Activated CD4-positive, alpha-beta memory T cell treated with anti-CD3 and anti-CD28 coated beads for 36 hours (primary cell): Measurements from ENCODE around the gene NOS1AP. TPM values are rescaled to one million over a fixed set of nuclear protein-coding genes. Genes with fewer than 3 reads are reported as not detected.

ENCODE experiments used
- CTCF ChIA-PET: fragments of 350-600 bp; sonication (Branson Sonifier 250); formaldehyde crosslinking; loops from one replicate; lab custom pipeline; 2021; ENCODE audit warnings: antibody characterized with exemption, inconsistent platforms; lab: Charles Lee
- POLR2A ChIA-PET: fragments of 350-600 bp; sonication (Branson Sonifier 250); formaldehyde crosslinking; loops from one replicate; lab custom pipeline; 2021; ENCODE audit warnings: antibody characterized with exemption; lab: Charles Lee
- DNase-seq: peaks from one replicate; pipeline ENCODE4 v3.0.0-alpha.2; 2020
- H3K27ac Mint-ChIP-seq: one replicate; pipeline ENCODE4 v1.8.0; 2021; ENCODE audit warnings: mixed read lengths
- H3K27me3 Mint-ChIP-seq: one replicate; pipeline ENCODE4 v1.8.0; 2021; ENCODE audit warnings: mixed read lengths
- H3K36me3 Mint-ChIP-seq: one replicate; pipeline ENCODE4 v1.8.0; 2021; ENCODE audit warnings: mixed read lengths
- H3K4me1 Mint-ChIP-seq: one replicate; pipeline ENCODE4 v1.8.0; 2021; ENCODE audit warnings: low read depth, mixed read lengths
- H3K4me3 Mint-ChIP-seq: one replicate; pipeline ENCODE4 v1.8.0; 2021; ENCODE audit warnings: mild to moderate bottlenecking, mixed read lengths
- H3K9me3 Mint-ChIP-seq: one replicate; pipeline ENCODE4 v1.8.0; 2021; ENCODE audit warnings: mixed read lengths
- intact Hi-C: fragments of 100-400 bp; cut with micrococcal nuclease; formaldehyde crosslinking; loops from one replicate; pipeline ENCODE4 v1.15.1; 2023
- total RNA-seq, 2 experiments: library from RNA; stranded (reverse); gene quantifications; one replicate each; pipeline ENCODE4 v1.2.3, GENCODE V29; 2021

The NOS1AP gene
- under 1 TPM in 1 of 2 experiments, not detected in 1; 0.12 TPM for total RNA-seq

GRCh38 chr1:162069334-162070093 is at the start of gene NOS1AP:
Gene NOS1AP, plus strand, starts transcription at chr1:162069691. Its CDS starts 487 bp downstream, at chr1:162070178.
- intact Hi-C loops: no loop called here
- DNase-seq: peak; percentile 84
- H3K27ac Mint-ChIP-seq: no peak within 1 kb of the TSS
- peaks cover 9% of the 10 kb centered on the region for H3K4me1 Mint-ChIP-seq
- peak within 1 kb of the TSS; percentile 73 for H3K4me3 Mint-ChIP-seq
- no peaks in the 10 kb centered on the region for H3K9me3 Mint-ChIP-seq
- ChIA-PET POLR2A (no interaction called here), CTCF (interaction anchor here (1.0 to 1.4 kb wide), 3 partner anchors 13 to 322 kb away, joined by 3 to 5 read pairs (median 3); no protein-coding TSS in a partner anchor)
- peaks cover 61% of the 10 kb centered on the region for H3K27me3 Mint-ChIP-seq
- no peaks in the 10 kb centered on the region for H3K36me3 Mint-ChIP-seq

GRCh38 chr1:162020150-162020549 is 49.3 kb upstream of the NOS1AP start:
- H3K9me3 Mint-ChIP-seq: no peaks in the 10 kb centered on the region
- intact Hi-C loops: loop anchor here (5.0 kb wide), 1 partner anchor 108 kb away; no protein-coding TSS in a partner anchor
- H3K4me1 Mint-ChIP-seq: peaks cover 6% of the 10 kb centered on the region
- no peak overlapping the region for H3K4me3 Mint-ChIP-seq
- POLR2A ChIA-PET: no interaction called here
- CTCF ChIA-PET: interaction anchor here (1.8 kb wide), 1 partner anchor 17 kb away, joined by 6 read pairs; no protein-coding TSS in a partner anchor
- no peak overlapping the region for H3K27ac Mint-ChIP-seq
- no peaks in the 10 kb centered on the region for H3K36me3 Mint-ChIP-seq
- H3K27me3 Mint-ChIP-seq: peaks cover 18% of the 10 kb centered on the region
- no peak for DNase-seq

- intact Hi-C loops: loop anchor here (5.0 kb wide), 1 partner anchor 109 kb away; no protein-coding TSS in a partner anchor
- no peak overlapping the region for H3K27ac Mint-ChIP-seq
- ChIA-PET POLR2A (no interaction called here), CTCF (no interaction called here)
- peaks cover 6% of the 10 kb centered on the region for H3K4me1 Mint-ChIP-seq
- no peaks in the 10 kb centered on the region for H3K9me3 Mint-ChIP-seq
- peaks cover 23% of the 10 kb centered on the region for H3K27me3 Mint-ChIP-seq
- no peak for DNase-seq
- H3K4me3 Mint-ChIP-seq: no peak overlapping the region
- H3K36me3 Mint-ChIP-seq: no peaks in the 10 kb centered on the region
Observed at GRCh38 chr1:162021124-162021523, 48.4 kb upstream of the NOS1AP start.

GRCh38 chr1:162022626-162023025 is 46.9 kb upstream of the NOS1AP start:
- Mint-ChIP-seq H3K4me3 (peak overlapping the region; percentile 70), H3K4me1 (peaks cover 6% of the 10 kb centered on the region), H3K27ac (no peak overlapping the region), H3K9me3 (no peaks in the 10 kb centered on the region), H3K36me3 (no peaks in the 10 kb centered on the region), H3K27me3 (peaks cover 30% of the 10 kb centered on the region)
- intact Hi-C loops: loop anchor here (5.0 kb wide), 1 partner anchor 110 kb away; no protein-coding TSS in a partner anchor
- CTCF ChIA-PET: no interaction called here
- POLR2A ChIA-PET: no interaction called here
- DNase-seq: no peak

GRCh38 chr1:162023181-162023546 is 46.3 kb upstream of the NOS1AP start:
- no peak for DNase-seq
- ChIA-PET POLR2A (no interaction called here), CTCF (interaction anchor here (1.6 to 2.5 kb wide), 3 partner anchors 14 to 230 kb away, joined by 6 to 17 read pairs (median 15); no protein-coding TSS in a partner anchor)
- peaks cover 6% of the 10 kb centered on the region for H3K4me1 Mint-ChIP-seq
- peaks cover 32% of the 10 kb centered on the region for H3K27me3 Mint-ChIP-seq
- no peaks in the 10 kb centered on the region for H3K36me3 Mint-ChIP-seq
- no peaks in the 10 kb centered on the region for H3K9me3 Mint-ChIP-seq
- intact Hi-C loops: loop anchor here (5.0 kb wide), 1 partner anchor 111 kb away; no protein-coding TSS in a partner anchor
- H3K27ac Mint-ChIP-seq: no peak overlapping the region
- peak overlapping the region; percentile 70 for H3K4me3 Mint-ChIP-seq

- H3K4me3 Mint-ChIP-seq: peak within 1 kb of the TSS; percentile 70
- H3K36me3 Mint-ChIP-seq: no peaks in the 10 kb centered on the region
- H3K27ac Mint-ChIP-seq: no peak within 1 kb of the TSS
- ChIA-PET CTCF (interaction anchor here (0.9 to 2.5 kb wide), 6 partner anchors 11 to 231 kb away, joined by 3 to 17 read pairs (median 6); no protein-coding TSS in a partner anchor), POLR2A (interaction anchor here (0.7 kb wide), 1 partner anchor 16 kb away, joined by 3 read pairs; no protein-coding TSS in a partner anchor)
- DNase-seq: peak; percentile 59
- H3K27me3 Mint-ChIP-seq: peaks cover 34% of the 10 kb centered on the region
- H3K4me1 Mint-ChIP-seq: peaks cover 6% of the 10 kb centered on the region
- intact Hi-C loops: loop anchor here (1.0 to 5.0 kb wide), 3 partner anchors 61 to 232 kb away; no protein-coding TSS in a partner anchor
- H3K9me3 Mint-ChIP-seq: no peaks in the 10 kb centered on the region
Observed at GRCh38 chr1:162023547-162024501, 45.7 kb upstream of the NOS1AP start, which contains the start of gene OLFML2B. Gene OLFML2B, minus strand, starts transcription at chr1:162023869. Its CDS starts 439 bp downstream, at chr1:162023430.

GRCh38 chr1:162025541-162025940 is 44.0 kb upstream of the NOS1AP start:
- Mint-ChIP-seq H3K27me3 (peaks cover 39% of the 10 kb centered on the region), H3K27ac (no peak overlapping the region), H3K9me3 (no peaks in the 10 kb centered on the region), H3K4me1 (peaks cover 6% of the 10 kb centered on the region), H3K4me3 (no peak overlapping the region), H3K36me3 (no peaks in the 10 kb centered on the region)
- intact Hi-C loops: loop anchor here (2.0 kb wide), 1 partner anchor 63 kb away; no protein-coding TSS in a partner anchor
- DNase-seq: no peak
- CTCF ChIA-PET: interaction anchor here (1.8 to 2.5 kb wide), 2 partner anchors 9 to 12 kb away, joined by 7 to 15 read pairs; no protein-coding TSS in a partner anchor
- POLR2A ChIA-PET: no interaction called here

GRCh38 chr1:162026881-162027280 is 42.6 kb upstream of the NOS1AP start:
- H3K27ac Mint-ChIP-seq: no peak overlapping the region
- intact Hi-C loops: no loop called here
- peaks cover 6% of the 10 kb centered on the region for H3K4me1 Mint-ChIP-seq
- no peak overlapping the region for H3K4me3 Mint-ChIP-seq
- CTCF ChIA-PET: no interaction called here
- no peak for DNase-seq
- H3K27me3 Mint-ChIP-seq: peaks cover 39% of the 10 kb centered on the region
- no peaks in the 10 kb centered on the region for H3K36me3 Mint-ChIP-seq
- POLR2A ChIA-PET: no interaction called here
- H3K9me3 Mint-ChIP-seq: no peaks in the 10 kb centered on the region

- intact Hi-C loops: no loop called here
- POLR2A ChIA-PET: no interaction called here
- Mint-ChIP-seq H3K27ac (no peak overlapping the region), H3K9me3 (no peaks in the 10 kb centered on the region), H3K4me1 (peaks cover 4% of the 10 kb centered on the region), H3K36me3 (no peaks in the 10 kb centered on the region), H3K27me3 (peaks cover 30% of the 10 kb centered on the region), H3K4me3 (no peak overlapping the region)
- DNase-seq: no peak
- CTCF ChIA-PET: no interaction called here
Observed at GRCh38 chr1:162028726-162029125, 40.8 kb upstream of the NOS1AP start.

- H3K36me3 Mint-ChIP-seq: no peaks in the 10 kb centered on the region
- no peaks in the 10 kb centered on the region for H3K9me3 Mint-ChIP-seq
- intact Hi-C loops: no loop called here
- no peak overlapping the region for H3K4me3 Mint-ChIP-seq
- H3K4me1 Mint-ChIP-seq: peaks cover 3% of the 10 kb centered on the region
- peaks cover 31% of the 10 kb centered on the region for H3K27me3 Mint-ChIP-seq
- ChIA-PET POLR2A (no interaction called here), CTCF (interaction anchor here (1.5 kb wide), 1 partner anchor 237 kb away, joined by 4 read pairs; no protein-coding TSS in a partner anchor)
- DNase-seq: no peak
- H3K27ac Mint-ChIP-seq: no peak overlapping the region
Observed at GRCh38 chr1:162029157-162029556, 40.3 kb upstream of the NOS1AP start.

GRCh38 chr1:162030759-162031280 is 38.7 kb upstream of the NOS1AP start:
- peaks cover 4% of the 10 kb centered on the region for H3K4me1 Mint-ChIP-seq
- intact Hi-C loops: loop anchor here (10.0 kb wide), 1 partner anchor 386 kb away; no protein-coding TSS in a partner anchor
- H3K27me3 Mint-ChIP-seq: peaks cover 23% of the 10 kb centered on the region
- H3K27ac Mint-ChIP-seq: no peak overlapping the region
- H3K36me3 Mint-ChIP-seq: no peaks in the 10 kb centered on the region
- H3K9me3 Mint-ChIP-seq: no peaks in the 10 kb centered on the region
- CTCF ChIA-PET: interaction anchor here (1.5 kb wide), 2 partner anchors 238 to 239 kb away, joined by 4 read pairs; no protein-coding TSS in a partner anchor
- no peak for DNase-seq
- POLR2A ChIA-PET: no interaction called here
- H3K4me3 Mint-ChIP-seq: no peak overlapping the region
